Measurements from ENCODE around the gene KNOP1.
"Not testable (repeated sequence)": the region's sequence is repeated elsewhere in the genome, so short reads cannot be mapped to it uniquely, and the experiment has no call there.

Gene KNOP1

GRCh38 chr16:19743816-19744159, 25.8 kb upstream of the KNOP1 start:
- DNase-seq (ENCODE audit: low read depth, low spot score) = no peak

GRCh38 chr16:19741354-19741753, 23.3 kb upstream of the KNOP1 start:
- DNase-seq (ENCODE audit: low read depth, low spot score) = no peak

- no peak for DNase-seq (ENCODE audit: low read depth, low spot score)
These were observed 19.4 kb upstream of the KNOP1 start for GRCh38 chr16:19737306-19738038.

GRCh38 chr16:19735074-19735867, 17.2 kb upstream of the KNOP1 start:
- no peak for DNase-seq (ENCODE audit: low read depth, low spot score)

- no peak for DNase-seq (ENCODE audit: low read depth, low spot score)
These were observed 15.5 kb upstream of the KNOP1 start for GRCh38 chr16:19733551-19733950.

GRCh38 chr16:19728636-19728965, 10.6 kb upstream of the KNOP1 start:
- DNase-seq (ENCODE audit: low read depth, low spot score) = no peak

- no peak for DNase-seq (ENCODE audit: low read depth, low spot score)
These were observed 5.0 kb upstream of the KNOP1 start for GRCh38 chr16:19722981-19723380.

- DNase-seq (ENCODE audit: low read depth, low spot score) = no peak
These were observed 4.4 kb upstream of the KNOP1 start for GRCh38 chr16:19722269-19722952.

- no peak for DNase-seq (ENCODE audit: low read depth, low spot score)
These were observed 568 bp upstream of the KNOP1 start for GRCh38 chr16:19718624-19718965.

- peak; percentile 23 for DNase-seq (ENCODE audit: low read depth, low spot score)
These were observed 713 bp downstream of the KNOP1 start for GRCh38 chr16:19717314-19717713.

- not testable (repeated sequence) for DNase-seq (ENCODE audit: low read depth, low spot score)
These were observed 1.3 kb downstream of the KNOP1 start for GRCh38 chr16:19716728-19717127.

GRCh38 chr16:19716183-19716582, 1.8 kb downstream of the KNOP1 start:
- no peak for DNase-seq (ENCODE audit: low read depth, low spot score)

GRCh38 chr16:19715566-19715965, 2.5 kb downstream of the KNOP1 start:
- no peak for DNase-seq (ENCODE audit: low read depth, low spot score)

GRCh38 chr16:19713697-19714096, 4.3 kb downstream of the KNOP1 start:
- DNase-seq (ENCODE audit: low read depth, low spot score) = no peak

- no peak for DNase-seq (ENCODE audit: low read depth, low spot score)
These were observed 5.5 kb downstream of the KNOP1 start for GRCh38 chr16:19712418-19713058.

GRCh38 chr16:19711643-19712042, 6.4 kb downstream of the KNOP1 start:
- no peak for DNase-seq (ENCODE audit: low read depth, low spot score)

GRCh38 chr16:19710991-19711545, 7.0 kb downstream of the KNOP1 start:
- no peak for DNase-seq (ENCODE audit: low read depth, low spot score)

GRCh38 chr16:19710191-19710908, 7.7 kb downstream of the KNOP1 start:
- DNase-seq (ENCODE audit: low read depth, low spot score) = peak; percentile 56

- DNase-seq (ENCODE audit: low read depth, low spot score) = no peak
These were observed 8.5 kb downstream of the KNOP1 start for GRCh38 chr16:19709381-19710136.

Data from ELF-1 (cell line).